ENCODE measurements around the gene ZCCHC9.
"Not testable (repeated sequence)": the region's sequence is repeated elsewhere in the genome, so short reads cannot be mapped to it uniquely, and the experiment has no call there.

ZCCHC9 gene

DNA sequence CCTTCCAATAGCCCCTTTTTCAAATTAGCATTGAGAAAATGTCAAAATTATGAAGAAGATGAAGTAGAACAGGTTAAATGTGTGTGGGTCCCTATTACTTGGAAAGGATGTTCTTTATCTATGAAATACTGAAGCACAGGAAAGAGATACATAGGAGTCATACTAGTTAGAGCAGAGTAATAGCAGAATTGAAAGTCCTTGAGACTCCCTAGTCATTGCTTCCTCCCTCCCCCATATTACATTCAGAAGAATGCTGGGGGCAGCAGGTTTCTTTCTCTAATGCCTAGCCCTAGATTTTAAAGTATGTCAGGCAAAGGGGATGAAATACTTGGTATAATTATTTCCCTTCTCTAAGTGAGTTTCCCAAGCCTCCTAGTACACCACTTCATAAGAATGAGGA is 4.4 kb downstream of the ZCCHC9 start:
- no peak for DNase-seq (ENCODE audit: low read depth, low spot score)

DNA sequence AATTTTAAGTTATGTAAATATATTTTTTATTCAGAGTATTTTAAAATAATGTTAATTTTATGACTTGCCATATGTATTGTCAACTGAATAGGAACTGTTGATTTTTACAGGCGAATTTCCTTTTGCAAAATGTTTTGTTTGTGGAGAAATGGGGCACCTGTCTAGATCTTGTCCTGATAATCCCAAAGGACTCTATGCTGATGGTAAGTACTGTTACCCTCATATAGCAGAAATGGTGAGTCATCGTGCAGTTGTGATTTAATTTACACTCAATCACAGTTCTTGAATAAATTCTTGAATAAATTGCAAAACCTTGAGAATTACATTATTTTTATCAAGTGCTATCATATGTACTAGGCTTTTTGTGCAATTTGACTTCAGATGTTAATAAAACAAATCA is 7.4 kb downstream of the ZCCHC9 start:
- no peak for DNase-seq (ENCODE audit: low read depth, low spot score)

- DNase-seq (ENCODE audit: low read depth, low spot score): no peak
Observed at GRCh38 chr5:81310402-81311063, 9.1 kb downstream of the ZCCHC9 start.

GRCh38 chr5:81313278-81313677 is 11.9 kb downstream of the ZCCHC9 start:
- DNase-seq (ENCODE audit: low read depth, low spot score): no peak

- DNase-seq (ENCODE audit: low read depth, low spot score): no peak
Observed at GRCh38 chr5:81313686-81314085, 12.3 kb downstream of the ZCCHC9 start.

GRCh38 chr5:81314581-81314980 is 13.2 kb downstream of the ZCCHC9 start:
- DNase-seq (ENCODE audit: low read depth, low spot score): no peak

DNA sequence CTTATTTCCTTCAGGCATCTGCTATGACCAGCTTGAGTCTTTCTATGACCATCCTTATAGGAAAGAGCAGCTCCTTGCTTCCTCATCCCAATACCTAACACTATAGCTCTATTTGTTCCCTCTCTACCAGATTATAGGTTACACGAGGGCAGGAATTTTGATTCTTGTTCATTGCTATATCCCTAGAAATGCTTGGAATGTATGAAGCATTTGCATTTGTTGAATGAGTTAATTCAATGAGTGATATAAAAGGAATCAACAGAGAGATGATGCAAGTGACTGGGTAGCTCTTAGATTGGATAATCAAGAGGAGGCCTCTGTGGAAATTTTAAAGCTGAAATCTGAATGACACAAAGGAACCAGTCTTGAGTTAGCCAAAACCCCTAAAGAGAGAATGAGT is 13.9 kb downstream of the ZCCHC9 start:
- no peak for DNase-seq (ENCODE audit: low read depth, low spot score)

DNA sequence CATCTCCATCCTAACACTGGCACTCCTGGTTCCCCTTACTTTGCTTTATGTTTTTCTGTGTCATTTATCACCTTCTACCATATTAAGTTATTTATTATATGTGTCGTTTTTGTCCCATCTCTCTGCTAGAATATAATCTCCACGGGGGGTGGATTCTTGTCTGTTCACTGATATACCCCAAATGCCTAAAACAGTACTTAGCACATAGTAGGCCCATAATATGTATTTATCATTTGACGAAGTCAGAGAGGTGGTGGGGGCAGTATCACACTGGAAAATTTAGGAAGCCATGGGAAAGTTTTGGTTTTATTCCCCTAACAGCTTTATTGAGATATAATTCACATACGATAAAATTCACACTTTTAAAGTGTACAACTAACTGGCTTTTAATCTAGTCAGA is 14.4 kb downstream of the ZCCHC9 start:
- DNase-seq (ENCODE audit: low read depth, low spot score): no peak

DNA sequence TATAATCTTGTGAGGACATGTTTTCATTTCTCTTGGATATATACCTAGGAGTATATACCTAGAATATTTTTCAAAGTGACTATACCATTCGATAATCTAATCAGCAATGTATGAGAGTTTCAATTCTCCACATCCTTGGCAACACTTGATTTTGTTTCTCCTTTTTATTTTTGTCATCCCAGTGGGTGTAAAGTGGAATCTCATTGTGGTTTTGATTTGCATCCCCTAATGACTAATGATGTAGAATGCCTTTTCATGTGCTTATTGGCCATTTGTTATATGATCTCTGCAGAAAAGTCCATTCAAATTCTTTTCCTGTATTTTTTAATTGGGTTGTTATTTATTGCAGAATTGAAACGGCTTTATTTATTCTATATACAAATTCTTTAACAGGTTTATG is 15.2 kb downstream of the ZCCHC9 start:
- DNase-seq (ENCODE audit: low read depth, low spot score): no peak

DNA sequence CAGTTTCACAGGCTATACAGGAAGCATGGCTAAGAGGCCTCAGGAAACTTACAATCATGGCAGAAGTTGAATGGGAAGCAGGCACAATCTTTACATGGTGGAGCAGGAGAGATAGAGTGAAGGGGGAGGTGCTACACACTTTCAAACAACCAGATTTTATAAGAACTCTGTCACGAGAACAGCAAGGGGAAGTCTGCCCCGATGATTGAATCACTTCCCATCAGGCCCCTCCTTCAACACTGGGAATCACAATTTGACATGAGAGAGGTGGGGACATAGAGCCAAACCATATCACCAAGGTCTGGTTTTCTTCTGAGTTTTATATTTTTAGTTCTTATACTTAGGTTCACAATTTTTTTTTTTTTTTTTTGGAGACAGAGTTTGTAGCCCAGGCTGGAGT is 16.1 kb downstream of the ZCCHC9 start:
- DNase-seq (ENCODE audit: low read depth, low spot score): no peak

- no peak for DNase-seq (ENCODE audit: low read depth, low spot score)
Observed at GRCh38 chr5:81326554-81326953, 25.2 kb downstream of the ZCCHC9 start.

GRCh38 chr5:81334304-81335061 is 33.1 kb downstream of the ZCCHC9 start:
- no peak for DNase-seq (ENCODE audit: low read depth, low spot score)

GRCh38 chr5:81335946-81336345 is 34.6 kb downstream of the ZCCHC9 start:
- no peak for DNase-seq (ENCODE audit: low read depth, low spot score)

DNA sequence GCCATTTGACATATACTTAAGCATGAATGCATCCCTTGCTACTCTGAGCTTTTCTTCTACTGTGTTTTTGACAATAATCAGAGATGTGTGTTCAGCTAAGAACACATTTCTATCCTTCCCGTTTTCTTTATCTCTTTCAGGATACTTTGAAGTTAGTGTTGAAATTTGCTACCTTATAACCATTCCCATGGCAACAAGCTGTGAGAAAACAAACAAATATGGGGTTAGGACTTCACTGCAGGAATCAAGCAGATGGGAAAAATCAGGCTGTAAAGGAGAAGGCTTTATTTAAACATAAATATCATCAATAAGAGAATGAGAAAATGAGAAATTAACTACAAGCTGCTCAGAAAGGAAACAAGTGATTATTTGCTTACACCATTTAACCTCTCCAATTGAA is 35.2 kb downstream of the ZCCHC9 start:
- DNase-seq (ENCODE audit: low read depth, low spot score): no peak

GRCh38 chr5:81337803-81338202 is 36.4 kb downstream of the ZCCHC9 start:
- DNase-seq (ENCODE audit: low read depth, low spot score): no peak

DNA sequence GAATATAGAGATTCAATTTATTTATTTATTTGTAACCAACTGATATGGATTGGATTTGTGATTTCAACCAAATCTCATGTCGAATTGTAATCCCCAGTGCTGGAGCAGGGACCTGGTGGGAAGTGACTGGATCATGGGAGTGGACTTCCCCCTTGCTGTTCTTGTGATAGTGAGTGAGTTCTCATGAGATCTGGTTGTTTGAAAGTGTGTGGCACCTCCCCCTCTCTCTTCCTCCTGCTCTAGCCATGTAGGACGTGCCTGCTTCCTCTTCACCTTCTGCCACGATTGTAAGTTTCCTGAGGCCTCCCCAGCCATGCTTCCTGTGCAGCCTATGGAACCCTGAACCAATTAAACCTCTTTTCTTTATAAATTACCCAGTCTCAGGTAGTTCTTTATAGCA is 36.8 kb downstream of the ZCCHC9 start:
- not testable (repeated sequence) for DNase-seq (ENCODE audit: low read depth, low spot score)

DNA sequence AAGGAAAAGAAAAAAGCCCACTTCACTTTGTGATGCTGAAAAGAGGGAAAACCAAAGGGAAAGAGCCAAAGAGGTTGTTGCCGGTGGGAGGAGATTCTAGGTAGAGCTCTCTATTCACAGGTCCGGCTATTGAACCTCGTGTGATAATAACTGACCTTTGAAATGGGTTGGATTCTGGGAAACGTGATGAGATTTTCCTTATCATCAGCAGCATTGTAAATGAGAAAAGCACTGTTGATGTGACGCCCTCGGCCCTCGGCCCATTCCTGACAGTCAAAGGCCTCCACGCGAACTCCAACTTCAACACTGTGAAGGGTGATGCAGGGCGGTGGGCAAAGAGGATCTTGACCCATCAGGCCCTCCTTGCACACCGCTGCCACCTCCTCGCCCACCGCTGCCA is 43.3 kb downstream of the ZCCHC9 start:
- DNase-seq (ENCODE audit: low read depth, low spot score): no peak

DNA sequence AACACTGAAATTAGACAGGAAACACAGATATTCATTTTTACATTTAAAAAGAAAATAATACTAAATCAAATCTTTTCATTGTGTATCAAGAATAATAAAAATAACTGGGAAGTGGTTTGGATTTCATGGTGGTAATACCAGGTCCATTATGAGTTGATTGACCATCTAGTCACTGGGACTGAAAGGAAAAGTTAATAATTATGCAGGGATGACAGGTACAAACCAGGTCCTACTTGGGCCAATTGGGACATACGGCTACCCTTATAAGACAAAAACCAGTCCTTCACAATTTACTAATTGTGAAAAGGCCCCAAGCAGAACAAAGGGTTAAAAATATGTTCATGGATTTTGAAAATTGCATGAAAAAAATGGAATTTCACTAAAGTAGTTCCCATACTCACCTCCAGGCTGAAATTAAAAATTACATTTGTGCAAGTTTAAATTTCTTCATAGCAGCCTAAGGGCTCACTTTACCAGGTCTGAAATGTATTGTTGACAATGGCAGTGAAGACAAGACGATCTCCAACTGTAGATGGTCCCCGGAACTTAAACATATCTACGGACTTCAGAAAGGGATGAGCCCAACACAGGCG is 44.1 kb downstream of the ZCCHC9 start:
- DNase-seq (ENCODE audit: low read depth, low spot score): no peak

DNA sequence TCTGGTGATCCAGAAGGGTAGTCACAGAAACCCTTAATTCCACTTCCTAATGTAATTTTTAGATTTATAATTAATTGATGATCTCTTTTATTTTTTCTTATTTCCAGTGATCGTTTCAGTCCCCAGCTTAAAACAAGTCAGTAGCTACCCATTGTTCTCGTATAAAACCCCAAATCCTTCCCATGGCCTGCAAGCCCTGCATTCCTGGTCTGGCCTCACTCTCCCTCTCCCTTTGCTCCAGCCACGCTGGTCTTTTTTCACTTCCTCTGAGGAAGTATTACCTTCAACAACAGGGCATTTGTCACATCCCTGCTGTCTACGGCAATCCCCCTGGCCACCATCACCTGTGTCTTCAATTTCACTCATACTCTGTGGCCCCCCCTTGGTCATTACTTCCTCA is 47.8 kb downstream of the ZCCHC9 start:
- DNase-seq (ENCODE audit: low read depth, low spot score): no peak

- no peak for DNase-seq (ENCODE audit: low read depth, low spot score)
Observed at GRCh38 chr5:81350507-81350906, 49.1 kb downstream of the ZCCHC9 start.

DNA sequence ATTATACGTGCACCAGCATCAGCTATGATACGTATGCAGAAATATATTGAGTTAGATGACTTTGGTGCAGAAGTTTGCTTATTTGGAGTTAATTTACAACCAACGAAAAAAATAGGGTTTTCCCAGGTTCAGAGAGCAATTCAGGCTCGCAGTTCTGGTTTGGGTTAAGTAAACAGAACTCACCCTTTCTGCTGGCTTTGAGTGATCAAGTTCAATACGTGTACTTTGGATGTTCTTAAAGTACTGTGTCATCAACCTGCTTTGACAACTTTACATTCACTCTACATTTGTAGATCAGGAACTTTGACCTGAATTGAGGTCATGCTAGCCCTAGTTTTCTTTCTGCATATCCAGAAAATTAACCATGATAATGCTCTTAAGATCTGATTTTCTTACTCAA is 51.8 kb downstream of the ZCCHC9 start:
- DNase-seq (ENCODE audit: low read depth, low spot score): no peak

GRCh38 chr5:81354093-81354492 is 52.7 kb downstream of the ZCCHC9 start:
- no peak for DNase-seq (ENCODE audit: low read depth, low spot score)

Data from smooth muscle cell of the brain vasculature (primary cell).